GM12892 (cell line): ENCODE results near the gene PDPK1.

Experiments used
- POLR2A ChIP-seq: IDR thresholded peaks from 2 replicates; pipeline ENCODE4 v1.6.1; 2011; ENCODE audit warnings: low read depth, low read length, control low read depth
- POLR2AphosphoS5 ChIP-seq: IDR thresholded peaks from 2 replicates; pipeline ENCODE4 v1.6.1; 2011; ENCODE audit warnings: low read depth, low read length, control low read depth

DNA sequence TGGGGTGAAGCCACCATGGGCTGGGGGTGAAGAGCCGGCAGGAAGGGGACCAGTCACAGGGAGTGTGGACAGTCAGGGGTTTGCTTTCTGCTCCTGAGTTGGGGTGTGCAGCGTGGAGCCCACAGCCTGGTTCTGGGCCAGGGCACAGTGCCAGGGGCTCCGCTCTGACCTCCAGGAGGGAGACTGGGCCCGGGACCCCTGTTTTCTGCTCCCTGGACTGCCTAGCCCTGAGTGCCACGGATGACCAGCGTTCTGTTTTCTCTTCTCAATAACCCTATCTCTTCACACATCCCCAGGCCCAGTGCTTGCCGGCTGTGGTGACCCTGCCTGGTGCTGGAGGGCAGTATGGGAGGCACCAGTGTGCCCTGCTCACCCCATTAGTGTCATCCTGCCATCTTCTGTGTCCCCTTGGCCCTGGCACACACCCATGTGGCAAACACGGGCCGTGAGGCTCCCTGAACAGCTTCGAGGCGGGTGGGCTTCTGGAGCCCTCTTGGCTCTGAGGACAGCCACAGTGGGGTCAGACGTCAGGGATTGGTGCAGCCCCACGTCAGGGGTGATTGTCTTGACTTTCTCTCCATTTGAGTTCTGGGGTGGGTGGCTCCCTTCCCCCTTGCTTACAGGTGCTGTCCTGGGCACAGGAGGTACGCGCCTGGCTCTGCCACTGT, 7.7 kb upstream of the PDPK1 start:
- TF ChIP-seq POLR2A (0 out of 2 replicates have a peak, but pooled peaks have one; percentile 6), POLR2AphosphoS5 (no peak)
